ENCODE data around the gene PARP9.

DNA sequence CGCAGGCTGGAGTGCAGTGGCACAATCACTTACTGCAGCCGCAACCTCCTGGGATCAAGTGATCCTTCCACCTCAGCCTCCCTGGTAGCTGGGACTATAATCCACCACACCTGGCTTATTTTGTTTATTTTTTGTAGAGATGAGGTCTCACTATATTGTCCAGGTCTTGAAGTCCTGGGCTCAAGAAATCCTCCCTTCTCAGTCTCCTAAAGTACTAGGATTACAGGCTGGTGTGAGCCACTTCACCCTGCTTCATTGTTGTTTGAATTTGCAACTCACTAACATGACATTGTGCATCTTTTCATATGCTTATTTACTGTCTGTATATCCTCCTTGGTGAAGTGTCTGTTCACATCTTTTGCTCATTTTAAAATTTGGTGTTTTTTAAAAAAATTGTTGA lies 23.5 kb upstream of the PARP9 start:
- no peak for TF ChIP-seq TAF1 (IDR thresholded peaks at IDR 0.05; ENCODE audit: low read depth, low read length)
- TF ChIP-seq, protein P1, sequence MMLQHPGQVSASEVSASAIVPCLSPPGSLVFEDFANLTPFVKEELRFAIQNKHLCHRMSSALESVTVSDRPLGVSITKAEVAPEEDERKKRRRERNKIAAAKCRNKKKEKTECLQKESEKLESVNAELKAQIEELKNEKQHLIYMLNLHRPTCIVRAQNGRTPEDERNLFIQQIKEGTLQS (IDR thresholded peaks at IDR 0.05; ENCODE audit: insufficient read depth, low read depth, low read length): no peak
- TF ChIP-seq, protein P2, sequence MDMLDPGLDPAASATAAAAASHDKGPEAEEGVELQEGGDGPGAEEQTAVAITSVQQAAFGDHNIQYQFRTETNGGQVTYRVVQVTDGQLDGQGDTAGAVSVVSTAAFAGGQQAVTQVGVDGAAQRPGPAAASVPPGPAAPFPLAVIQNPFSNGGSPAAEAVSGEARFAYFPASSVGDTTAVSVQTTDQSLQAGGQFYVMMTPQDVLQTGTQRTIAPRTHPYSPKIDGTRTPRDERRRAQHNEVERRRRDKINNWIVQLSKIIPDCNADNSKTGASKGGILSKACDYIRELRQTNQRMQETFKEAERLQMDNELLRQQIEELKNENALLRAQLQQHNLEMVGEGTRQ (IDR thresholded peaks at IDR 0.05; ENCODE audit: low read length): no peak
- no peak for TF ChIP-seq EP300 (IDR thresholded peaks at IDR 0.05; ENCODE audit: borderline replicate concordance in 1 of 2, low read depth in 2 of 2, low read length in 2 of 2)
- TF ChIP-seq, protein P3, sequence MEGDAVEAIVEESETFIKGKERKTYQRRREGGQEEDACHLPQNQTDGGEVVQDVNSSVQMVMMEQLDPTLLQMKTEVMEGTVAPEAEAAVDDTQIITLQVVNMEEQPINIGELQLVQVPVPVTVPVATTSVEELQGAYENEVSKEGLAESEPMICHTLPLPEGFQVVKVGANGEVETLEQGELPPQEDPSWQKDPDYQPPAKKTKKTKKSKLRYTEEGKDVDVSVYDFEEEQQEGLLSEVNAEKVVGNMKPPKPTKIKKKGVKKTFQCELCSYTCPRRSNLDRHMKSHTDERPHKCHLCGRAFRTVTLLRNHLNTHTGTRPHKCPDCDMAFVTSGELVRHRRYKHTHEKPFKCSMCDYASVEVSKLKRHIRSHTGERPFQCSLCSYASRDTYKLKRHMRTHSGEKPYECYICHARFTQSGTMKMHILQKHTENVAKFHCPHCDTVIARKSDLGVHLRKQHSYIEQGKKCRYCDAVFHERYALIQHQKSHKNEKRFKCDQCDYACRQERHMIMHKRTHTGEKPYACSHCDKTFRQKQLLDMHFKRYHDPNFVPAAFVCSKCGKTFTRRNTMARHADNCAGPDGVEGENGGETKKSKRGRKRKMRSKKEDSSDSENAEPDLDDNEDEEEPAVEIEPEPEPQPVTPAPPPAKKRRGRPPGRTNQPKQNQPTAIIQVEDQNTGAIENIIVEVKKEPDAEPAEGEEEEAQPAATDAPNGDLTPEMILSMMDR (IDR thresholded peaks at IDR 0.05; ENCODE audit: control extremely low read depth in 1 of 3, insufficient read depth in 1 of 3, low read depth in 1 of 3, low read length in 3 of 3): no peak
